Activated CD8-positive, alpha-beta T cell treated with anti-CD3 and anti-CD28 coated beads, Interleukin-2, amount 10 ng/mL, durations not matched to agents 7 days and 5 days (primary cell): ENCODE results near the gene PRDX5. TPM values are rescaled to one million over a fixed set of nuclear protein-coding genes. Genes with fewer than 3 reads are reported as not detected.

ENCODE experiments used
- ATAC-seq: fragments of 150-1000 bp; cut with Tn5 transposase; one replicate; pipeline ENCODE4 v1.10.0; 2021; ENCODE audit warnings: moderate library complexity
- CTCF ChIA-PET: fragments of 350-600 bp; sonication (Branson Sonifier 250); formaldehyde crosslinking; loops from one replicate; lab custom pipeline; 2021; ENCODE audit warnings: antibody characterized with exemption; lab: Charles Lee
- POLR2A ChIA-PET: fragments of 350-600 bp; sonication (Branson Sonifier 250); formaldehyde crosslinking; loops from one replicate; lab custom pipeline; 2021; ENCODE audit warnings: antibody characterized with exemption; lab: Charles Lee
- DNase-seq: peaks from one replicate; pipeline ENCODE4 v3.0.0-alpha.2; 2020
- H3K27ac Mint-ChIP-seq: one replicate; pipeline ENCODE4 v1.8.0; 2021; ENCODE audit warnings: mild to moderate bottlenecking, mixed read lengths
- H3K27me3 Mint-ChIP-seq: one replicate; pipeline ENCODE4 v1.8.0; 2021; ENCODE audit warnings: low read depth, mixed read lengths
- H3K36me3 Mint-ChIP-seq: one replicate; pipeline ENCODE4 v1.8.0; 2021; ENCODE audit warnings: low read depth, mixed read lengths
- H3K4me1 Mint-ChIP-seq: one replicate; pipeline ENCODE4 v1.8.0; 2021; ENCODE audit warnings: low read depth, mixed read lengths
- H3K4me3 Mint-ChIP-seq: one replicate; pipeline ENCODE4 v1.8.0; 2021; ENCODE audit warnings: mild to moderate bottlenecking, mixed read lengths
- H3K9me3 Mint-ChIP-seq: one replicate; pipeline ENCODE4 v1.8.0; 2022; ENCODE audit warnings: mixed read lengths; ENCODE audit not compliant: insufficient read depth
- microRNA-seq: library from miRNA; unstranded; fragments of <30 nt; microRNA quantifications from one replicate; pipeline ENCODE4 v1.2.0, GENCODE V29; 2022
- total RNA-seq, 2 experiments: library from RNA; stranded (reverse); gene quantifications; one replicate each; pipeline ENCODE4 v1.2.3, GENCODE V29; 2021

PRDX5 gene
- total RNA-seq, 2 experiments from 2014 or later = 102 to 106 TPM

DNA sequence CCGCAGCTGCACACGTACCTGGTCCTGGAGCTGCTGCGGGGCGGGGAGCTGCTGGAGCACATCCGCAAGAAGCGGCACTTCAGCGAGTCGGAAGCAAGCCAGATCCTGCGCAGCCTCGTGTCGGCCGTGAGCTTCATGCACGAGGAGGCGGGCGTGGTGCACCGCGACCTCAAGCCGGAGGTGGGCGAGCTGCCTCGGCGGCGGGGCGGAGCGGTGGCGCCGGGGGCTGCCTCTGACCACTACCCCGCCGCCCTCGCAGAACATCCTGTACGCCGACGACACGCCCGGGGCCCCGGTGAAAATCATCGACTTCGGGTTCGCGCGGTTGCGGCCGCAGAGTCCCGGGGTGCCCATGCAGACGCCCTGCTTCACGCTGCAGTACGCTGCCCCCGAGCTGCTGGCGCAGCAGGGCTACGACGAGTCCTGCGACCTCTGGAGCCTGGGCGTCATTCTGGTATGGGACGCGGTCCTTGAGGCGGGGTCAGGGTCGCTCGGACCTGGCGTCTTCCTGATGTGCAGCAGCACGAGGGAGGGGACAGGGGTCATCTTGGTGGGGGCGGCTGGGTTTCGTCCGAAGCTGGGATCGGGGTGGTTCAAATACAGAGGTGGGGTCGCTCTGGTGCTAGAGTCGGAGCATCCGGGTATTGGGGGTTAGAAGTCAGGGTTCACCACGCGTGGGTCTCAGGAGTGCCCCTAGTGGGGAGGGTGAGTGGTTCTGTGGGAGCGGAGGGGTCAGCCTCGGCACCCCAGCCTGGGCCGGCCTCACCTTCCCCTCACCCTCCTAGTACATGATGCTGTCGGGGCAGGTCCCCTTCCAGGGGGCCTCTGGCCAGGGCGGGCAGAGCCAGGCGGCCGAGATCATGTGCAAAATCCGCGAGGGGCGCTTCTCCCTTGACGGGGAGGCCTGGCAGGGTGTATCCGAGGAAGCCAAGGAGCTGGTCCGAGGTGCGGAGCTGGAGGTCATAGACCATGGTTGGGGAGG lies 51.8 kb downstream of the PRDX5 start:
- POLR2A ChIA-PET = no interaction called here
- H3K27me3 Mint-ChIP-seq = peaks cover 3% of the 10 kb centered on the region
- CTCF ChIA-PET = no interaction called here
- DNase-seq (no peak), ATAC-seq (no peak)
- H3K4me1 Mint-ChIP-seq = no peaks in the 10 kb centered on the region
- no peak overlapping the region for H3K4me3 Mint-ChIP-seq
- no peak overlapping the region for H3K27ac Mint-ChIP-seq
- H3K36me3 Mint-ChIP-seq = peaks cover 38% of the 10 kb centered on the region
- H3K9me3 Mint-ChIP-seq = no peaks in the 10 kb centered on the region

DNA sequence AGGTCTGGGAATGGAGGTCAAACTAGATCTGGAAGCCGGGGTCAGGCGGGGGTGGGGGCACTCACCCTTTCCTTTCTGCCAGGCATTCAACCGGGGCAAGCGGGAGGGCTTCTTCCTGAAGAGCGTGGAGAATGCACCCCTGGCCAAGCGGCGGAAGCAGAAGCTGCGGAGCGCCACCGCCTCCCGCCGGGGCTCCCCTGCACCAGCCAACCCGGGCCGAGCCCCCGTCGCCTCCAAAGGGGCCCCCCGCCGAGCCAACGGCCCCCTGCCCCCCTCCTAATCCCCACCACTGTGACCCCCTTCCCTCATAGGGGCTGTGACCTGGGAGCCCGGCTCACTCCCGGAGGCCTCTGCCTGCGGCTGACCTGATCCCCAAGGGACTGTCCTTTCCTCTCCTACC lies 53.3 kb downstream of the PRDX5 start:
- no peaks in the 10 kb centered on the region for H3K9me3 Mint-ChIP-seq
- H3K27ac Mint-ChIP-seq = no peak overlapping the region
- no peak for DNase-seq
- CTCF ChIA-PET = no interaction called here
- no peaks in the 10 kb centered on the region for H3K4me1 Mint-ChIP-seq
- POLR2A ChIA-PET = no interaction called here
- peaks cover 28% of the 10 kb centered on the region for H3K36me3 Mint-ChIP-seq
- no peak overlapping the region for H3K4me3 Mint-ChIP-seq
- no peak for ATAC-seq
- peaks cover 3% of the 10 kb centered on the region for H3K27me3 Mint-ChIP-seq

Small RNA genes within 50 kb of the gene (microRNA-seq; reads per million reads assigned to microRNA genes)
- gene MIR1237 (4.0 reads per million), gene MIR7155 (4.6 reads per million)

Other genes starting within 250 kb of the PRDX5 start
- 10 to 100 TPM; 14.4 to 14.6 TPM for gene MACROD1, start 152.0 kb upstream of the PRDX5 start, total RNA-seq
- 100 to 1,000 TPM; 335 to 340 TPM for gene STIP1, start 131.9 kb upstream of the PRDX5 start, total RNA-seq
- gene FERMT3, start 111.4 kb upstream of the PRDX5 start, total RNA-seq = 100 to 1,000 TPM; 261 to 281 TPM
- 10 to 100 TPM; 37.8 to 44.8 TPM for gene TRPT1, start 91.9 kb upstream of the PRDX5 start, total RNA-seq
- 10 to 100 TPM; 86.7 to 91.6 TPM for gene NUDT22, start 91.8 kb upstream of the PRDX5 start, total RNA-seq
- gene DNAJC4, start 87.6 kb upstream of the PRDX5 start, total RNA-seq = 10 to 100 TPM; 38.0 to 41.3 TPM
- gene VEGFB, start 83.5 kb upstream of the PRDX5 start, total RNA-seq = 10 to 100 TPM; 81.5 to 87.8 TPM
- gene FKBP2, start 77.0 kb upstream of the PRDX5 start, total RNA-seq = 10 to 100 TPM; 26.9 to 33.0 TPM
- gene PPP1R14B, start 71.2 kb upstream of the PRDX5 start, total RNA-seq = 100 to 1,000 TPM; 178 to 197 TPM
- gene PLCB3, start 66.6 kb upstream of the PRDX5 start, total RNA-seq = 10 to 100 TPM; 19.7 TPM
- gene BAD, start 33.5 kb upstream of the PRDX5 start, total RNA-seq = 10 to 100 TPM; 38.3 to 43.9 TPM
- gene GPR137, start 32.3 kb upstream of the PRDX5 start, total RNA-seq = 10 to 100 TPM; 25.3 to 26.8 TPM
- gene KCNK4, start 26.8 kb upstream of the PRDX5 start, total RNA-seq = not detected
- not detected for gene CATSPERZ, start 17.8 kb upstream of the PRDX5 start, total RNA-seq
- gene ESRRA, start 12.6 kb upstream of the PRDX5 start, total RNA-seq = 10 to 100 TPM; 42.7 to 43.2 TPM
- gene TRMT112, start 562 bp upstream of the PRDX5 start, total RNA-seq = 100 to 1,000 TPM; 154 to 165 TPM
- 100 to 1,000 TPM; 127 TPM for gene CCDC88B, start 22.1 kb downstream of the PRDX5 start, total RNA-seq
- gene RPS6KA4, start 41.0 kb downstream of the PRDX5 start, total RNA-seq = 10 to 100 TPM; 39.0 to 42.3 TPM
- gene SLC22A11, start 237.8 kb downstream of the PRDX5 start, total RNA-seq = not detected